HFFc6 (cell line): ENCODE data around the gene SIDT1. TPM values are rescaled to one million over a fixed set of nuclear protein-coding genes. Genes with fewer than 3 reads are reported as not detected.

ENCODE experiments used
- DNase-seq: peaks from one replicate; pipeline ENCODE4 v3.0.0-alpha.2; 2018
- H3K27ac Mint-ChIP-seq: 2 replicates; pipeline ENCODE4 v1.8.0; 2020; ENCODE audit warnings: mild to moderate bottlenecking, mixed read lengths
- H3K27me3 Mint-ChIP-seq: 2 replicates; pipeline ENCODE4 v1.8.0; 2021; ENCODE audit warnings: mild to moderate bottlenecking, moderate library complexity, mixed read lengths; ENCODE audit not compliant: insufficient read depth
- H3K36me3 Mint-ChIP-seq: 2 replicates; pipeline ENCODE4 v1.8.0; 2021; ENCODE audit warnings: low read depth, mixed read lengths
- H3K4me1 Mint-ChIP-seq: 2 replicates; pipeline ENCODE4 v1.8.0; 2020; ENCODE audit warnings: low read depth, mixed read lengths
- H3K4me3 Mint-ChIP-seq: 2 replicates; pipeline ENCODE4 v1.8.0; 2020; ENCODE audit warnings: mild to moderate bottlenecking, moderate library complexity, mixed read lengths
- H3K9me3 Mint-ChIP-seq: 2 replicates; pipeline ENCODE4 v1.8.0; 2020; ENCODE audit warnings: mild to moderate bottlenecking, mixed read lengths
- total RNA-seq, 6 experiments: library from RNA; stranded (reverse); fragmentation: NEBNext Ultra II Directional; extraction: Animal tissue kit (Norgen Biotek cat#: 25700); gene quantifications; 2 replicates in 1 of 6; 3 replicates in 5 of 6; pipeline ENCODE4 v1.2.3, GENCODE V29; 2021
- TF ChIP-seq, protein P1 (sequence below): fragments of 200-600 bp; sonication (generic); IDR thresholded peaks from 2 replicates; pipeline ENCODE4 v1.5.0; 2021; ENCODE audit warnings: antibody characterized with exemption, mild to moderate bottlenecking

The SIDT1 gene
- total RNA-seq, 6 experiments from 2014 or later = not detected

DNA sequence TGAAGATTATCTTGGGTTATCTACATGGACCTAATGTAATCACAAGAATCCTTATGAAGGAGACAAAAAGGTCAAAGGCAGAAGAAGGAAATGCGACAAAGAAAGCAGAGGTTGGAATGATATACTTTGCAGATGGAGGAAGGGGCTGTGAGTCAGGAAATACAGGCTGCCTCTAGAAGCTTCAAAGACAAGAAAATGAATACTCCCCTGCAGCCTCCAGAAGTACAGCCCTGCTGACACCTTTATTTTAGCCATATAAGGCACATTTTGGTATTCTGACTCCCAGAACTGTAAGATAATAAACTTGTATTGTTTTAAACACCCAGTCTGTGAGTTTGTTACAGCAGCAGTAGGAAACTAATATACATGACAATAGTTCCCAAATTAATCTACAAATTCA, 58.6 kb downstream of the SIDT1 start:
- TF ChIP-seq, protein P1, sequence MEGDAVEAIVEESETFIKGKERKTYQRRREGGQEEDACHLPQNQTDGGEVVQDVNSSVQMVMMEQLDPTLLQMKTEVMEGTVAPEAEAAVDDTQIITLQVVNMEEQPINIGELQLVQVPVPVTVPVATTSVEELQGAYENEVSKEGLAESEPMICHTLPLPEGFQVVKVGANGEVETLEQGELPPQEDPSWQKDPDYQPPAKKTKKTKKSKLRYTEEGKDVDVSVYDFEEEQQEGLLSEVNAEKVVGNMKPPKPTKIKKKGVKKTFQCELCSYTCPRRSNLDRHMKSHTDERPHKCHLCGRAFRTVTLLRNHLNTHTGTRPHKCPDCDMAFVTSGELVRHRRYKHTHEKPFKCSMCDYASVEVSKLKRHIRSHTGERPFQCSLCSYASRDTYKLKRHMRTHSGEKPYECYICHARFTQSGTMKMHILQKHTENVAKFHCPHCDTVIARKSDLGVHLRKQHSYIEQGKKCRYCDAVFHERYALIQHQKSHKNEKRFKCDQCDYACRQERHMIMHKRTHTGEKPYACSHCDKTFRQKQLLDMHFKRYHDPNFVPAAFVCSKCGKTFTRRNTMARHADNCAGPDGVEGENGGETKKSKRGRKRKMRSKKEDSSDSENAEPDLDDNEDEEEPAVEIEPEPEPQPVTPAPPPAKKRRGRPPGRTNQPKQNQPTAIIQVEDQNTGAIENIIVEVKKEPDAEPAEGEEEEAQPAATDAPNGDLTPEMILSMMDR = no peak
- no peak for DNase-seq
- H3K9me3 Mint-ChIP-seq = no peaks in the 10 kb centered on the region
- no peak overlapping the region for H3K4me3 Mint-ChIP-seq
- peaks cover 17% of the 10 kb centered on the region for H3K27me3 Mint-ChIP-seq
- peaks cover 5% of the 10 kb centered on the region; the same call in 1 of the 2 replicates for H3K4me1 Mint-ChIP-seq
- no peak overlapping the region for H3K27ac Mint-ChIP-seq
- no peaks in the 10 kb centered on the region for H3K36me3 Mint-ChIP-seq

DNA sequence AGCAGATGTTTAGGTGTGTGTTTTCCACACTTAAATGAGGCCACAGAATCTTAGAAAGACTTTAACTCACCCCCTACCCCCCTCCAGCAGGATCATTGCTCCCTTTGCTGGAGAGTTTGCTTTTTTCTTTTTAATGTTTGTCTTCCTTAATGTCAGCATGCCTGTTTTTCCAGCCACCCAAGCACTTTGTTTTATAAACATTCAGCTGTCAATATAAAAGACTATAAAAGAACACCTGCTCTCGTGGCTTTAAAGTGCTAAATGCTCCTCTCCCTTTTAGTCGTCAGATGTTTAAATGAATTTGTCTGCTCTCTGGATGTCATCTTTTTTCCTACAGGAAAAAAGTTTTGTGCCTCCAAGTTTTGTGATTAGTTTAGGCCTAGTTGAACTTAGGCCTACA, 61.7 kb downstream of the SIDT1 start:
- no peaks in the 10 kb centered on the region for H3K36me3 Mint-ChIP-seq
- TF ChIP-seq, protein P1 = no peak
- H3K27ac Mint-ChIP-seq = no peak overlapping the region
- no peak for DNase-seq
- H3K4me1 Mint-ChIP-seq = peaks cover 6% of the 10 kb centered on the region; the same call in 1 of the 2 replicates
- peaks cover 15% of the 10 kb centered on the region for H3K27me3 Mint-ChIP-seq
- H3K4me3 Mint-ChIP-seq = no peak overlapping the region
- H3K9me3 Mint-ChIP-seq = no peaks in the 10 kb centered on the region

DNA sequence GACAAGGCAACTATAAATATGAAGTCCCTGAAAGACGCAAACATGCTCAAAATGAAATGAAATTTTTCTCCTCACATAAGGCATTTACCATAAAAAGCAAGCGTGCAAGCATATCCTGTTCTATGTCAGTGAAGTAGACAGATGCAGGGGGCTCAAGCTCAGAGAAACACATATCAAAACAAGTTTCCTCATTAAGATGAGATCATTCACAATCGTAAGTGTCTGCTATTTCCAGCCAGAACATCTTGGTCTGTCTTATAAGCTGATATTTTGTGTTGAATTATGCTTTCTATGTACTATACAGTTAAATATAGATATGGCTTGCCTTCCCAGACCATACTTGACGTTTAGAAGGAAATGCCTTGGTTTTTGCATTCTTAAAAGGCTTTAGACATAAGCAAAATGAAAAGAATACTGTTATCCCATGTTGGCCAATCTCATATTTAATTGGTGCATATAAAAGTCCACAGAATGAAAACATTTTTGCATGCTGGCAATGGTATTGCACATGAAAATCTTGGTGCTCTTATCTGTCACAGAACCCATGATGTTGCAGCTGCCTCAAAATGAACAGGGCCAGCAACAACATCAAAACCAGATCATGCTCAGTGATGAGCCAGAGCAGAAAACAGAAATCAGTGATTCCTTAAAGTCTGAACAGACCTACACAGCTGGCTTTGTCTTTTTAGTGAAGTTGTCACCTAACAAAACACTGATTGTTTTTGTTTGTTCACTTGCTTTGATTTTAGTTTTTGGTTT, 65.4 kb downstream of the SIDT1 start:
- Mint-ChIP-seq H3K27me3 (peaks cover 10% of the 10 kb centered on the region), H3K4me1 (peaks cover 6% of the 10 kb centered on the region; the same call in 1 of the 2 replicates), H3K4me3 (no peak overlapping the region), H3K36me3 (no peaks in the 10 kb centered on the region), H3K9me3 (no peaks in the 10 kb centered on the region), H3K27ac (no peak overlapping the region)
- TF ChIP-seq, protein P1 = no peak
- DNase-seq = no peak

DNA sequence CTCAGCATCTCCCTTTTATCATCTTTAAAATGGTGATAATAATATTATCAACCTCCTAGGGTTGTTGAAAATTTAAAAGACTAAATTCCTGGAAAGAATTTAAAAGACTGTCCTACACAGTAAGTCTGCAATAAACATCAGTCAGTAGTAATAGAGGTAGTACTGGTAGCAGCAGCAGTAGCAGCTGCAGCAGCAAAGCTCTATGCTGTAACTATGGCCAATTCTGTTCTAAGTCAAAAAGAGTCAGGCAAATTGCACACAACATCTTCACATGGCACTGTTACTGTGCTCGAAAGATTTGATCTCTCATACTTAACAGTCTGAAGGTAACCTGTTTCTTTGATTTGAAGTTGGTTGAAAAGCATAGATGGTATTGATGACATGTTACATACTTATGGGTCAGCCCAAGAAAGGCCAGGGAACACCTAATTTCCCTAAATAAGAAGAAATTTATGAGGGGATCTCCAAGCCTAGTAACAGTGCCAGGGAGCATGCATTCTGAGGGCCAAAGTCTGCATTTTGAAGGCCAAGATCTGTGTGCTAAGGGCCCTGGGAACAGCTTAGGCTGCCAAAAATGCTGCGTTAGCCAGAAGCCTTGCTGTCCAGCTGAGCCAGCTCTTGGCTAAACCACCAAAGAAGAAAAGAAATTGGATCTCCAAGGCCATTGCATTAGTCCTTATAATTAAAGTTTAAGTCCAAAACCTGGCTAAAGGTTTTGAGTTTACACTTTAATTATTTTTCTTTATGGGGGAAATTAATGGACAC, 68.2 kb downstream of the SIDT1 start:
- Mint-ChIP-seq H3K27me3 (peaks cover 15% of the 10 kb centered on the region), H3K4me3 (no peak overlapping the region), H3K9me3 (no peaks in the 10 kb centered on the region), H3K4me1 (peaks cover 4% of the 10 kb centered on the region; the same call in 1 of the 2 replicates), H3K36me3 (no peaks in the 10 kb centered on the region), H3K27ac (no peak overlapping the region)
- DNase-seq = no peak
- TF ChIP-seq, protein P1 = no peak

DNA sequence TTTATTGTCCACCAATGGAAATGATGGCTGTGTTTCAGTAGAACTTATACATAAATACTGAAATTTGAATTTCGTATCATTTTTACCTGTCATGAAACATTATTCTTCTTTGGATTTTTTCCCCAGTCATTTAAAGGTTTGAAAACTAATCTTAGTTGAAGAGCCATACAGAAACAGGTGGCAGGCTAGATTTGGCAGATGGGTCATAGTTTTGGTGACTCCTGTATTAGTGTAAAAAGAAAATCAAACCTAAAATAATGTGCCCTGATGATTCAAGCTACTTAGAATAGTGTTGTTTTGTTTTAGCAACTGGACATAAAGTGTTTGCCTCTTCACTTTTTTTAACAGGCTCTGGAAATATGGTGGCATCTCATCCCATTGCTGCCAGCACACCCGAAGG, 68.9 kb downstream of the SIDT1 start:
- Mint-ChIP-seq H3K27ac (no peak overlapping the region), H3K27me3 (peaks cover 10% of the 10 kb centered on the region), H3K9me3 (no peaks in the 10 kb centered on the region), H3K36me3 (no peaks in the 10 kb centered on the region), H3K4me1 (no peaks in the 10 kb centered on the region), H3K4me3 (no peak overlapping the region)
- TF ChIP-seq, protein P1 = no peak
- DNase-seq = no peak
